ENCODE measurements around the gene FPR1. TPM values are rescaled to one million over a fixed set of nuclear protein-coding genes. Genes with fewer than 3 reads are reported as not detected.

FPR1 gene
- total RNA-seq, 1 donor from 2014 or later: not detected

GRCh38 chr19:51799774-51800472 is 48.2 kb upstream of the FPR1 start:
- Histone ChIP-seq H3K4me1 (ENCODE audit: insufficient read depth, low read length) (peaks cover 11% of the 10 kb centered on the region), H4K20me1 (ENCODE audit: insufficient read depth, low read length) (no peaks in the 10 kb centered on the region), H3K4me3 (ENCODE audit: insufficient read depth, low read depth, low read length) (no peak overlapping the region), H3K4me2 (ENCODE audit: low read length) (peak overlapping the region; percentile 59), H2AFZ (ENCODE audit: low read depth, low read length) (no peak overlapping the region), H3K9ac (ENCODE audit: low read length) (no peak overlapping the region), H3K27me3 (ENCODE audit: insufficient read depth, low read length) (no peaks in the 10 kb centered on the region), H3K9me3 (ENCODE audit: insufficient read depth, low read depth, low read length) (peaks cover 3% of the 10 kb centered on the region), H3K27ac (ENCODE audit: low read depth, low read length) (peak overlapping the region; percentile 47), H3K36me3 (ENCODE audit: insufficient read depth, low read length) (no peaks in the 10 kb centered on the region), H3K79me2 (ENCODE audit: insufficient read depth, low read length) (no peaks in the 10 kb centered on the region)
- TF ChIP-seq, protein P1, sequence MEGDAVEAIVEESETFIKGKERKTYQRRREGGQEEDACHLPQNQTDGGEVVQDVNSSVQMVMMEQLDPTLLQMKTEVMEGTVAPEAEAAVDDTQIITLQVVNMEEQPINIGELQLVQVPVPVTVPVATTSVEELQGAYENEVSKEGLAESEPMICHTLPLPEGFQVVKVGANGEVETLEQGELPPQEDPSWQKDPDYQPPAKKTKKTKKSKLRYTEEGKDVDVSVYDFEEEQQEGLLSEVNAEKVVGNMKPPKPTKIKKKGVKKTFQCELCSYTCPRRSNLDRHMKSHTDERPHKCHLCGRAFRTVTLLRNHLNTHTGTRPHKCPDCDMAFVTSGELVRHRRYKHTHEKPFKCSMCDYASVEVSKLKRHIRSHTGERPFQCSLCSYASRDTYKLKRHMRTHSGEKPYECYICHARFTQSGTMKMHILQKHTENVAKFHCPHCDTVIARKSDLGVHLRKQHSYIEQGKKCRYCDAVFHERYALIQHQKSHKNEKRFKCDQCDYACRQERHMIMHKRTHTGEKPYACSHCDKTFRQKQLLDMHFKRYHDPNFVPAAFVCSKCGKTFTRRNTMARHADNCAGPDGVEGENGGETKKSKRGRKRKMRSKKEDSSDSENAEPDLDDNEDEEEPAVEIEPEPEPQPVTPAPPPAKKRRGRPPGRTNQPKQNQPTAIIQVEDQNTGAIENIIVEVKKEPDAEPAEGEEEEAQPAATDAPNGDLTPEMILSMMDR (IDR thresholded peaks at IDR 0.05; ENCODE audit: insufficient read depth, low read depth, low read length): no peak
- no peak for TF ChIP-seq EZH2 (IDR thresholded peaks at IDR 0.05; ENCODE audit: insufficient read depth, low read length)
- no peaks in the 10 kb centered on the region for H3K27me3 Mint-ChIP-seq (ENCODE audit: low read depth, unreplicated experiment)
- peaks cover 3% of the 10 kb centered on the region for H3K4me1 Mint-ChIP-seq (ENCODE audit: low read depth, unreplicated experiment)
- no peak overlapping the region for H3K4me3 Mint-ChIP-seq (ENCODE audit: unreplicated experiment)
- no peak overlapping the region for H3K27ac Mint-ChIP-seq (ENCODE audit: unreplicated experiment)
- H3K9me3 Mint-ChIP-seq (ENCODE audit: unreplicated experiment): peaks cover 21% of the 10 kb centered on the region
- no peak for FAIRE-seq
- no peak for DNase-seq (ENCODE audit: low read depth)
- H3K36me3 Mint-ChIP-seq (ENCODE audit: low read depth, unreplicated experiment): no peaks in the 10 kb centered on the region

DNA sequence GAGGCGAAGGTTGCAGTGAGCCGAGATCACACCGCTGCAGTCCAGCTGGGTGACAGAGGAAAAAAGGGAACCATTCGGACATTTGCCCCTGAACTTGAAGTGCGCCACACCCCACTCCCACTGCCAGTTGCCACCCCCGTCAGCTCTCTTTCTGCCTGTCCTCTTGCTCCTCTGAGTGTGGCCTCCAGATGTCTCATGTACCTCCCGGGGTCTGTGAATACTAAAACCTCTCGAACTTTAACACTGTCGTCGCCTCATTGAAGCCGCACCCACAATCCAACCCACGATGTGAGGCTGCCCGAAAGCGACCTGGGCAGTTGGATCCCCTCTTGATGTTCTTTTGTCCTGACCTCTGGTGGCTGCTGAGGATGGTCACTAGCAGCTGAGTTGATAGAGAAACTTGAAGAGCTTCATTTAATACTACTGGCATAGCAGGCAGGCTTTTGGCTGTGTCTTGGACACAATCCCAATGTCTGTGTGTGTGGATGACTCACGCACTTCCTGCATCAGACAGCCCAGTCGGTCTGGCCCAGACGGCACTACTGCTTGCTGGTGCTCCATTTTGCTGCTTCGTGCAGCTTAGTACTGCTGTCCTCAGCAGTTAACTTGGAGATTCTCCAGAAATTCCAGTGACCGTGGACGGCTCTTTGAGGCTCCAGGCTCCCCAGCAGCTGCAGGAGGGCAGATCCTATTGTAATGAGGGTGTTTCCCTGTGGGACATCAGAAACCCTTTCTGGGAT is 47.5 kb upstream of the FPR1 start:
- Histone ChIP-seq H3K9ac (ENCODE audit: low read length) (no peak overlapping the region), H4K20me1 (ENCODE audit: insufficient read depth, low read length) (no peaks in the 10 kb centered on the region), H2AFZ (ENCODE audit: low read depth, low read length) (no peak overlapping the region), H3K4me1 (ENCODE audit: insufficient read depth, low read length) (peaks cover 11% of the 10 kb centered on the region), H3K27me3 (ENCODE audit: insufficient read depth, low read length) (no peaks in the 10 kb centered on the region), H3K27ac (ENCODE audit: low read depth, low read length) (peak overlapping the region; percentile 58), H3K9me3 (ENCODE audit: insufficient read depth, low read depth, low read length) (peaks cover 3% of the 10 kb centered on the region), H3K36me3 (ENCODE audit: insufficient read depth, low read length) (no peaks in the 10 kb centered on the region), H3K4me2 (ENCODE audit: low read length) (peak overlapping the region; percentile 59), H3K4me3 (ENCODE audit: insufficient read depth, low read depth, low read length) (no peak overlapping the region), H3K79me2 (ENCODE audit: insufficient read depth, low read length) (no peaks in the 10 kb centered on the region)
- Mint-ChIP-seq H3K27me3 (ENCODE audit: low read depth, unreplicated experiment) (no peaks in the 10 kb centered on the region), H3K27ac (ENCODE audit: unreplicated experiment) (no peak overlapping the region), H3K4me3 (ENCODE audit: unreplicated experiment) (no peak overlapping the region), H3K4me1 (ENCODE audit: low read depth, unreplicated experiment) (peaks cover 3% of the 10 kb centered on the region), H3K36me3 (ENCODE audit: low read depth, unreplicated experiment) (no peaks in the 10 kb centered on the region), H3K9me3 (ENCODE audit: unreplicated experiment) (peaks cover 17% of the 10 kb centered on the region)
- TF ChIP-seq, protein P1 (IDR thresholded peaks at IDR 0.05; ENCODE audit: insufficient read depth, low read depth, low read length): no peak
- no peak for TF ChIP-seq EZH2 (IDR thresholded peaks at IDR 0.05; ENCODE audit: insufficient read depth, low read length)
- FAIRE-seq (peak; percentile 95), DNase-seq (ENCODE audit: low read depth) (peak; percentile 95)
